IMR-90 (cell line): ENCODE measurements around the gene CFAP157. TPM values are rescaled to one million over a fixed set of nuclear protein-coding genes. Genes with fewer than 3 reads are reported as not detected.

ENCODE experiments used
- ATAC-seq: fragments of 200-7000 bp; cut with Tn5 transposase; 2 replicates; pipeline ENCODE4 v1.9.1; 2020; ENCODE audit warnings: low read depth, mild to moderate bottlenecking, moderate library complexity
- BruUV-seq: library from RNA; stranded (reverse); fragments of 400-500 nt; replicated peaks from 2 replicates; lab custom pipeline; 2021; lab: Mats Ljungman, UMichigan
- CTCF ChIA-PET: fragments of 300-600 bp; formaldehyde crosslinking; extraction: SDS; loops from one replicate; lab custom pipeline; 2021; ENCODE audit warnings: antibody characterized with exemption; lab: Yijun Ruan, JAX
- POLR2A ChIA-PET: fragments of 300-600 bp; sonication (Branson Sonifier 250); formaldehyde crosslinking; loops from one replicate; lab custom pipeline; 2022; ENCODE audit warnings: antibody characterized with exemption; ENCODE audit not compliant: unreplicated experiment; lab: Charles Lee
- DNase-seq: peaks from one replicate; pipeline ENCODE4 v3.0.0; 2013
- H2AFZ ChIP-seq: replicated peaks from 2 replicates; pipeline ENCODE3; 2013; ENCODE audit warnings: low read length, mild to moderate bottlenecking; ENCODE audit not compliant: poor library complexity
- H2AK5ac ChIP-seq: 2 replicates; pipeline ENCODE4 v1.6.1; 2013; ENCODE audit warnings: low read depth, low read length, inconsistent platforms
- H2AK9ac ChIP-seq: replicated peaks from 2 replicates; pipeline ENCODE3; 2013; ENCODE audit warnings: mild to moderate bottlenecking, low read depth, low read length, moderate library complexity; ENCODE audit not compliant: poor library complexity
- H2BK120ac ChIP-seq: 2 replicates; pipeline ENCODE4 v1.6.1; 2013; ENCODE audit warnings: low read depth, low read length, inconsistent platforms
- H2BK15ac ChIP-seq: 3 replicates; pipeline ENCODE4 v1.6.1; 2013; ENCODE audit warnings: low read depth, low read length, inconsistent platforms
- H2BK20ac ChIP-seq: 2 replicates; pipeline ENCODE4 v1.6.1; 2013; ENCODE audit warnings: low read depth, mild to moderate bottlenecking, inconsistent platforms, low read length, moderate library complexity
- H2BK5ac ChIP-seq: 2 replicates; pipeline ENCODE4 v1.6.1; 2013; ENCODE audit warnings: mild to moderate bottlenecking, low read depth, low read length, inconsistent platforms; ENCODE audit not compliant: poor library complexity, severe bottlenecking
- H3K14ac ChIP-seq: replicated peaks from 2 replicates; pipeline ENCODE4 v1.6.1; 2013; ENCODE audit warnings: low read depth, low read length, inconsistent platforms
- H3K18ac ChIP-seq: 2 replicates; pipeline ENCODE4 v1.6.1; 2013; ENCODE audit warnings: low read depth, low read length, control low read depth
- H3K23ac ChIP-seq: 2 replicates; pipeline ENCODE4 v1.6.1; 2013; ENCODE audit warnings: low read depth, low read length, inconsistent platforms
- H3K27ac ChIP-seq: 2 replicates; pipeline ENCODE4 v1.5.1; 2013; ENCODE audit warnings: mild to moderate bottlenecking, control low read depth, low read length; ENCODE audit not compliant: insufficient read depth
- H3K27me3 ChIP-seq: 2 replicates; pipeline ENCODE4 v1.6.1; 2013; ENCODE audit warnings: low read length; ENCODE audit not compliant: control insufficient read depth, insufficient read depth
- H3K36me3 ChIP-seq: 2 replicates; pipeline ENCODE4 v1.6.1; 2013; ENCODE audit warnings: low read length, mixed read lengths; ENCODE audit not compliant: control insufficient read depth, insufficient read depth
- H3K4ac ChIP-seq: 2 replicates; pipeline ENCODE4 v1.6.1; 2013; ENCODE audit warnings: low read depth, low read length, inconsistent platforms
- H3K4me1 ChIP-seq: 2 replicates; pipeline ENCODE4 v1.6.1; 2013; ENCODE audit warnings: low read length, mixed read lengths; ENCODE audit not compliant: control insufficient read depth, insufficient read depth
- H3K4me2 ChIP-seq: 2 replicates; pipeline ENCODE4 v1.6.1; 2013; ENCODE audit warnings: low read depth, mild to moderate bottlenecking, control low read depth, low read length, moderate library complexity
- H3K4me3 ChIP-seq: 2 replicates; pipeline ENCODE4 v1.5.1; 2013; ENCODE audit warnings: low read depth, mild to moderate bottlenecking, control low read depth, low read length, moderate library complexity; ENCODE audit not compliant: insufficient read depth
- H3K56ac ChIP-seq: 2 replicates; pipeline ENCODE4 v1.6.1; 2013; ENCODE audit warnings: low read length, inconsistent platforms; ENCODE audit not compliant: insufficient read depth; ENCODE audit errors: extremely low read depth
- H3K79me1 ChIP-seq, 2 experiments: 2 replicates each; pipeline ENCODE4 v1.6.1; 2013; ENCODE audit warnings: low read length in 2 of 2, inconsistent platforms in 1 of 2, low read depth in 1 of 2
- H3K9ac ChIP-seq: 2 replicates; pipeline ENCODE4 v1.6.1; 2013; ENCODE audit warnings: low read depth, low read length, control low read depth
- H3K9me1 ChIP-seq: 2 replicates; pipeline ENCODE4 v1.6.1; 2013; ENCODE audit warnings: low read length, inconsistent platforms; ENCODE audit not compliant: insufficient read depth
- H3K9me3 ChIP-seq: 2 replicates; pipeline ENCODE4 v1.6.1; 2013; ENCODE audit warnings: low read length; ENCODE audit not compliant: control insufficient read depth, insufficient read depth
- H4K20me1 ChIP-seq: 2 replicates; pipeline ENCODE4 v1.6.1; 2013; ENCODE audit warnings: low read length, inconsistent platforms; ENCODE audit not compliant: insufficient read depth
- H4K5ac ChIP-seq: 2 replicates; pipeline ENCODE4 v1.6.1; 2013; ENCODE audit warnings: mild to moderate bottlenecking, low read depth, low read length, control low read depth
- H4K8ac ChIP-seq, 2 experiments: 2 replicates each; pipeline ENCODE4 v1.6.1; 2013; ENCODE audit warnings: low read depth in 2 of 2, low read length in 2 of 2, control low read depth in 1 of 2, inconsistent platforms in 1 of 2
- H4K91ac ChIP-seq: 2 replicates; pipeline ENCODE4 v1.6.1; 2013; ENCODE audit warnings: low read depth, low read length, inconsistent platforms; ENCODE audit not compliant: insufficient read depth
- BHLHE40 ChIP-seq: fragments of 150-350 bp; IDR thresholded peaks from 2 replicates; pipeline ENCODE4 v1.6.1; 2016; ENCODE audit warnings: mild to moderate bottlenecking, low read depth, low read length
- CEBPB ChIP-seq: IDR thresholded peaks from 2 replicates; pipeline ENCODE4 v1.6.1; 2012; ENCODE audit warnings: low read depth, low read length, improper control_type of control experiment
- CHD1 ChIP-seq: IDR thresholded peaks from 2 replicates; pipeline ENCODE4 v1.6.1; 2012; ENCODE audit warnings: low read depth, low read length, improper control_type of control experiment
- CTCF ChIP-seq: conservative IDR thresholded peaks from 2 replicates; pipeline ENCODE4 v1.5.1; 2012; ENCODE audit warnings: mild to moderate bottlenecking, low read depth, low read length, improper control_type of control experiment
- FOS ChIP-seq: fragments of 150-350 bp; IDR thresholded peaks from 2 replicates; pipeline ENCODE4 v1.6.1; 2016; ENCODE audit warnings: low read depth, low read length
- MAFK ChIP-seq: IDR thresholded peaks from 2 replicates; pipeline ENCODE4 v1.6.1; 2012; ENCODE audit warnings: low read depth, low read length, improper control_type of control experiment
- MAZ ChIP-seq: IDR thresholded peaks from 2 replicates; pipeline ENCODE4 v1.6.1; 2012; ENCODE audit warnings: low read depth, mild to moderate bottlenecking, low read length, improper control_type of control experiment, moderate library complexity, borderline replicate concordance
- MXI1 ChIP-seq: IDR thresholded peaks from 2 replicates; pipeline ENCODE4 v1.6.1; 2012; ENCODE audit warnings: low read depth, mild to moderate bottlenecking, low read length, moderate library complexity, borderline replicate concordance
- NFE2L2 ChIP-seq: fragments of 150-350 bp; IDR thresholded peaks from 2 replicates; pipeline ENCODE4 v1.6.1; 2016; ENCODE audit warnings: low read depth, mild to moderate bottlenecking, low read length
- POLR2A ChIP-seq: IDR thresholded peaks from 2 replicates; pipeline ENCODE4 v1.6.1; 2012; ENCODE audit warnings: mild to moderate bottlenecking, low read depth, low read length
- RAD21 ChIP-seq: IDR thresholded peaks from 2 replicates; pipeline ENCODE4 v1.6.1; 2012; ENCODE audit warnings: low read length, improper control_type of control experiment
- RCOR1 ChIP-seq: IDR thresholded peaks from 2 replicates; pipeline ENCODE4 v1.6.1; 2012; ENCODE audit warnings: mild to moderate bottlenecking, low read length, improper control_type of control experiment; ENCODE audit not compliant: insufficient replicate concordance
- RFX5 ChIP-seq: IDR thresholded peaks from 2 replicates; pipeline ENCODE4 v1.8.0; 2012; ENCODE audit warnings: low read depth, mild to moderate bottlenecking, low read length, moderate library complexity
- SMC3 ChIP-seq: fragments of 150-350 bp; IDR thresholded peaks from 2 replicates; pipeline ENCODE4 v1.6.1; 2016; ENCODE audit warnings: low read depth, mild to moderate bottlenecking, antibody characterized with exemption, low read length, moderate library complexity
- WGBS, 2 experiments: methylation state at CpG; one replicate each; pipeline versions ENCODE4 v1.1.5 to v1.1.7; 2013; ENCODE audit warnings: missing lambda C conversion rate in 2 of 2; ENCODE audit not compliant: insufficient read length in 1 of 2; ENCODE audit errors: extremely low coverage in 2 of 2; 5-methylcytosine and 5-hydroxymethylcytosine counted together
- dilution Hi-C: fragments of 300-500 bp; cut with HindIII; formaldehyde crosslinking; loops from one replicate; pipeline ENCODE4 v1.14.3; 2018; ENCODE audit warnings: low sequenced_read_pairs; ENCODE audit not compliant: unreplicated experiment
- in situ Hi-C: fragments of 300-500 bp; cut with MboI; formaldehyde crosslinking; loops from 3 replicates; pipeline ENCODE4 v1.14.3; 2019; ENCODE audit warnings: low sequenced_read_pairs, inconsistent platforms, mixed read lengths
- intact Hi-C: fragments of 100-400 bp; cut with micrococcal nuclease; formaldehyde crosslinking; loops from 2 replicates; pipeline ENCODE4 v1.10.0; 2022
- polyA plus RNA-seq, 3 experiments: library from polyadenylated mRNA; depleted of rRNA; stranded (reverse); fragments of >200 nt; gene quantifications; 2 replicates each; pipeline ENCODE4 v1.2.3, GENCODE V29; 2012; ENCODE audit warnings: low replicate concordance in 1 of 3
- total RNA-seq: library from RNA; depleted of rRNA; stranded (reverse); fragments of >200 nt; gene quantifications from 2 replicates; pipeline ENCODE4 v1.2.3, GENCODE V29; 2012
- TF ChIP-seq, protein P1 (sequence below): fragments of 150-350 bp; IDR thresholded peaks from 2 replicates; pipeline ENCODE4 v1.6.1; 2017; ENCODE audit warnings: mild to moderate bottlenecking, antibody characterized with exemption, low read length, low read depth

Gene CFAP157
- total and polyA plus RNA-seq, 2 of the 4 experiments (the other 2 are of a cell fraction), result not detected

- H3K27me3 ChIP-seq, result peaks cover 51% of the 10 kb centered on the region
- CTCF ChIA-PET, result interaction anchor here (1.0 kb wide), 1 partner anchor 24 kb away, joined by 3 read pairs; the partner anchor contains the start of gene TOR2A
- dilution Hi-C loops, result no loop called here
Observed at GRCh38 chr9:127758843-127759242, 52.1 kb downstream of the CFAP157 start.

More at GRCh38 chr9:127758843-127759242, 52.1 kb downstream of the CFAP157 start:
- in situ Hi-C loops, result no loop called here
- TF ChIP-seq RCOR1 (no peak), MXI1 (no peak), SMC3 (no peak), RAD21 (no peak), MAZ (no peak), BHLHE40 (no peak), FOS (no peak), POLR2A (no peak), MAFK (no peak), CTCF (no peak), RFX5 (no peak), CEBPB (no peak), NFE2L2 (no peak), CHD1 (no peak)
- TF ChIP-seq, protein P1, sequence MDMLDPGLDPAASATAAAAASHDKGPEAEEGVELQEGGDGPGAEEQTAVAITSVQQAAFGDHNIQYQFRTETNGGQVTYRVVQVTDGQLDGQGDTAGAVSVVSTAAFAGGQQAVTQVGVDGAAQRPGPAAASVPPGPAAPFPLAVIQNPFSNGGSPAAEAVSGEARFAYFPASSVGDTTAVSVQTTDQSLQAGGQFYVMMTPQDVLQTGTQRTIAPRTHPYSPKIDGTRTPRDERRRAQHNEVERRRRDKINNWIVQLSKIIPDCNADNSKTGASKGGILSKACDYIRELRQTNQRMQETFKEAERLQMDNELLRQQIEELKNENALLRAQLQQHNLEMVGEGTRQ, result no peak
- no peak overlapping the region for H3K23ac ChIP-seq
- H4K91ac ChIP-seq, result no peak overlapping the region
- no peak overlapping the region for H3K18ac ChIP-seq
- H3K9me1 ChIP-seq, result no peaks in the 10 kb centered on the region
- DNase-seq (no peak), ATAC-seq (no peak)
- H2AK9ac ChIP-seq, result no peak overlapping the region
- H3K4me2 ChIP-seq, result no peak overlapping the region
- no peaks in the 10 kb centered on the region for H3K4me1 ChIP-seq
- intact Hi-C loops, result no loop called here
- H3K56ac ChIP-seq, result no peak overlapping the region
- no peak overlapping the region for H3K4ac ChIP-seq
- H2BK20ac ChIP-seq, result no peak overlapping the region
- H4K5ac ChIP-seq, result no peak overlapping the region
- POLR2A ChIA-PET, result no interaction called here
- no peak overlapping the region for H2AK5ac ChIP-seq
- no peaks in the 10 kb centered on the region for H3K79me1 ChIP-seq
- no peak overlapping the region for H3K27ac ChIP-seq
- BruUV-seq, result no TSS peak
- H4K8ac ChIP-seq, result no peak overlapping the region
- H2BK120ac ChIP-seq, result no peak overlapping the region
- 0 out of 2 replicates have a peak, but pooled peaks cover 1% of the 10 kb centered on the region for H4K20me1 ChIP-seq
- no peak overlapping the region for H2AFZ ChIP-seq
- no peak overlapping the region for H3K14ac ChIP-seq
- H3K36me3 ChIP-seq, result no peaks in the 10 kb centered on the region
- H3K4me3 ChIP-seq, result no peak overlapping the region
- H3K9me3 ChIP-seq, result no peaks in the 10 kb centered on the region
- no peak overlapping the region for H3K9ac ChIP-seq
- no CpG with 5 or more reads among the region's 5 CpGs for WGBS, 2 experiments
- no peak overlapping the region for H2BK5ac ChIP-seq
- no peak overlapping the region for H2BK15ac ChIP-seq
